ENCODE measurements around the gene DSTN. TPM values are rescaled to one million over a fixed set of nuclear protein-coding genes. Genes with fewer than 3 reads are reported as not detected.

The DSTN gene
- total and polyA plus RNA-seq, 9 of the 15 experiments (the other 6 are each of a cell fraction or from before 2014, with no cell fraction given) = 25.7 to 88.3 (median 61.0) TPM

DNA sequence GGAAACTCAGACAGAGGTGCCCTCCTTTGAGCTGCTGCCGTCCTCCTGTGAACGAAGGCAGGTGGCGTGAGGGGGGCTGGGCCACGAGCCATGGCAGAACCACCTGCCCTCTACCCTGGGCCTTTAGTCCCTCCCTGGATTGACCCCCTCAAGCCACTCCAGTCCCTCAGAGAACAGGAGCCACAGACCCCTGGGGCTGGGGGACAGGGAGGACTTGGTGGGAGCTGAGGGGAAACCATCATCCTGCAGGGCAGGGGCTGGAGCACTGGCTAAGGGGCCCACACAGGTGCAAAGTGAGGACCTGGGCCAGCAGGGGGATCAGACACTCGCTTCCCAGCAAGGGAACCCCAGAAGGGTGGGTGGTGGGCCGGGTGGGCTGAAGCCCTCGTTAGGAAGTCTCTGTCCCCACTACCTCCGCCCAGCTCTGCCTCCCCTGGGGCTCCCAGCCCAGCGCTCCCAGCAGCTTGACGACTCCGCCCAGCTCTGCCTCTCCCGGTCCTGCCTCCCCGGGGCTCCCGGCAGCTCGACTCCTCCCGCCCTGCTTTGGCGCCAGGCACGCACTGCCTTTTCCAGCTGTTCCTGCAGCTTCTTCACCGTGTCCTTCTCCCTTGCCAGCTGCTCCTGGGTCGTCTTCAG, 44.4 kb downstream of the DSTN start (continued):
- TF ChIP-seq, protein P1, sequence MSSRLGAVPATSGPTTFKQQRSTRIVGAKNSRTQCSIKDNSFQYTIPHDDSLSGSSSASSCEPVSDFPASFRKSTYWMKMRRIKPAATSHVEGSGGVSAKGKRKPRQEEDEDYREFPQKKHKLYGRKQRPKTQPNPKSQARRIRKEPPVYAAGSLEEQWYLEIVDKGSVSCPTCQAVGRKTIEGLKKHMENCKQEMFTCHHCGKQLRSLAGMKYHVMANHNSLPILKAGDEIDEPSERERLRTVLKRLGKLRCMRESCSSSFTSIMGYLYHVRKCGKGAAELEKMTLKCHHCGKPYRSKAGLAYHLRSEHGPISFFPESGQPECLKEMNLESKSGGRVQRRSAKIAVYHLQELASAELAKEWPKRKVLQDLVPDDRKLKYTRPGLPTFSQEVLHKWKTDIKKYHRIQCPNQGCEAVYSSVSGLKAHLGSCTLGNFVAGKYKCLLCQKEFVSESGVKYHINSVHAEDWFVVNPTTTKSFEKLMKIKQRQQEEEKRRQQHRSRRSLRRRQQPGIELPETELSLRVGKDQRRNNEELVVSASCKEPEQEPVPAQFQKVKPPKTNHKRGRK (tag; IDR thresholded peaks at IDR 0.05) = no peak
- TF ChIP-seq CHD4 (IDR thresholded peaks at IDR 0.05; ENCODE audit: insufficient read depth, insufficient replicate concordance, low read depth, low read length, poor library complexity, severe bottlenecking) = no peak
- no peak for TF ChIP-seq MTA2 (IDR thresholded peaks at IDR 0.05; ENCODE audit: low read depth)
- no peak for TF ChIP-seq MXI1 (IDR thresholded peaks at IDR 0.05; ENCODE audit: low read depth, low read length)

DNA sequence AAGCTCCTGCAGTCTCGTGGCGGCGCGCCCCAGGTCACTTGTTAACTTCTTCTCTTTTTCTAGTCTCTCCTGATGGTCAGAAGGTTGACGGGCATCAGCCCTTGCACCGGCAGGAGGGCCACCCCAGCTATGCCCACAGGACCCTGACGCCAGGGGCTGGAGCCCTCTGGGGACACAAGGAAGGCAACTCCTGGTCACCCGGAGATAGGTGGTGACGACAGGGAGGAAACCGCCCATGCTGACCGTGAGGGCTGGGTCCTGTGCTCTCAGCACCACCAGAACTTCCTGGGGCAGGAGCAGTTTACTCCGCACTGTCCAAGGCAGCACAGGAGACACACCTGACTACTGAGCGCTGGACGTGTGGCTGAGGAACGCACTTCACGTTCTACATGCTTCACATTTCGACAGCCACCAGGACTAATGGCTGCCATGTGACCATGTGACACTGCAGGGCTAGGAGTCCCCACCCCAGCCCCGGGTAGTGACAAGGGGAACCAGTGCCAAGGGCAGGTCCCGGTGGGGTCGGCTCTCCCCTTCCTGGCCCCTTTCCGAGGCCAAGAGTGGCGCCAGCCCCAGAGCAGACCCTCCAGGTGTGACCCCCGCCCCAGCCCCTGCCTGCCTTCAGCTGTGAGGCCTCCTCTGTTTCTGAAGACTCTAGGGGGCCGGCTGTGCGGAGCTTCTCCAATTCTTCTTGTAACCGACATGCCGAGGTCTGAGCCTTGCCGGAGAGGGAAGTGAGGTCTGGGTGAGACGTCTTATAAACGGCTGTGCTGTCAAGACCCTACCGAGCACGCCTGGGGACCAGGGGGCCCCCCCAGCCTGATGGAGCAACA, 45.2 kb downstream of the DSTN start:
- Histone ChIP-seq H4K20me1 (replicated peaks; ENCODE audit: control insufficient read depth, insufficient read depth, low read length) (no peaks in the 10 kb centered on the region; the same call in 1 of the 2 replicates), H3K4me1 (replicated peaks in 1 of 2; ENCODE audit: control insufficient read depth in 2 of 2, insufficient read depth in 2 of 2, low read length in 2 of 2) (peaks cover 0 to 24% of the 10 kb centered on the region in 2 experiments; a peak in 2 of 5 replicates), H3K27ac (ENCODE audit: extremely low read depth, low read depth, low read length) (no peak overlapping the region), H3K79me2 (ENCODE audit: control insufficient read depth, insufficient read depth, low read length) (no peaks in the 10 kb centered on the region), H2AFZ (ENCODE audit: low read depth, low read length) (no peak overlapping the region), H3K9me1 (ENCODE audit: control insufficient read depth, insufficient read depth, low read length) (no peaks in the 10 kb centered on the region), H3K4me3 (no peak overlapping the region), H3K36me3 (ENCODE audit: control insufficient read depth, insufficient read depth, low read length) (peaks cover 33% of the 10 kb centered on the region; the same call in 1 of the 3 replicates), H3K9me3 (replicated peaks; ENCODE audit: control insufficient read depth, insufficient read depth, low read depth, low read length) (no peaks in the 10 kb centered on the region), H3K9ac (ENCODE audit: insufficient read depth in 1 of 2, low read depth in 2 of 2, low read length in 2 of 2) (no peak overlapping the region), H3K4me2 (ENCODE audit: insufficient read depth, low read length) (no peak overlapping the region), H3K27me3 (ENCODE audit: control insufficient read depth in 2 of 2, insufficient read depth in 2 of 2, low read length in 2 of 2) (no peaks in the 10 kb centered on the region)
- no peak for DNase-seq (ENCODE audit: extremely low read depth in 1 of 4, low spot score in 3 of 4)
- intact Hi-C loops (cut with micrococcal nuclease) (no loop called here), in situ Hi-C loops (cut with MboI) (loop anchor here (5.0 kb wide), 1 partner anchor 73 kb away; no protein-coding TSS in a partner anchor)
- ATAC-seq = no peak
- ChIA-PET POLR2A (interaction anchor here (0.6 to 1.2 kb wide), 2 partner anchors 78 to 146 kb away, joined by 3 to 5 read pairs; no protein-coding TSS in a partner anchor), CTCF (ENCODE audit: low intra/inter-chr PET ratio) (no interaction called here)
- no TSS peak for BruUV-seq (replicated peaks)
- WGBS (ENCODE audit: insufficient coverage, low coverage, missing lambda C conversion rate) = 86% methylated on average over 14 of the region's 32 CpGs
- FAIRE-seq = no peak
- no peak for TF ChIP-seq KLF10 (CRISPR knock-in tag; IDR thresholded peaks at IDR 0.05)
- no peak for TF ChIP-seq CXXC5 (CRISPR knock-in tag; IDR thresholded peaks at IDR 0.05)
- no peak for TF ChIP-seq SETDB1 (IDR thresholded peaks at IDR 0.05; ENCODE audit: low read length)
- no peak for TF ChIP-seq PML (IDR thresholded peaks at IDR 0.05; ENCODE audit: low read length)
- no peak for TF ChIP-seq CHCHD3 (CRISPR knock-in tag; IDR thresholded peaks at IDR 0.05)
- TF ChIP-seq, protein P2, sequence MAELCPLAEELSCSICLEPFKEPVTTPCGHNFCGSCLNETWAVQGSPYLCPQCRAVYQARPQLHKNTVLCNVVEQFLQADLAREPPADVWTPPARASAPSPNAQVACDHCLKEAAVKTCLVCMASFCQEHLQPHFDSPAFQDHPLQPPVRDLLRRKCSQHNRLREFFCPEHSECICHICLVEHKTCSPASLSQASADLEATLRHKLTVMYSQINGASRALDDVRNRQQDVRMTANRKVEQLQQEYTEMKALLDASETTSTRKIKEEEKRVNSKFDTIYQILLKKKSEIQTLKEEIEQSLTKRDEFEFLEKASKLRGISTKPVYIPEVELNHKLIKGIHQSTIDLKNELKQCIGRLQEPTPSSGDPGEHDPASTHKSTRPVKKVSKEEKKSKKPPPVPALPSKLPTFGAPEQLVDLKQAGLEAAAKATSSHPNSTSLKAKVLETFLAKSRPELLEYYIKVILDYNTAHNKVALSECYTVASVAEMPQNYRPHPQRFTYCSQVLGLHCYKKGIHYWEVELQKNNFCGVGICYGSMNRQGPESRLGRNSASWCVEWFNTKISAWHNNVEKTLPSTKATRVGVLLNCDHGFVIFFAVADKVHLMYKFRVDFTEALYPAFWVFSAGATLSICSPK (IDR thresholded peaks at IDR 0.05; ENCODE audit: borderline replicate concordance) = no peak
- no peak for TF ChIP-seq KDM1A (IDR thresholded peaks at IDR 0.05)
- TF ChIP-seq, protein P3, sequence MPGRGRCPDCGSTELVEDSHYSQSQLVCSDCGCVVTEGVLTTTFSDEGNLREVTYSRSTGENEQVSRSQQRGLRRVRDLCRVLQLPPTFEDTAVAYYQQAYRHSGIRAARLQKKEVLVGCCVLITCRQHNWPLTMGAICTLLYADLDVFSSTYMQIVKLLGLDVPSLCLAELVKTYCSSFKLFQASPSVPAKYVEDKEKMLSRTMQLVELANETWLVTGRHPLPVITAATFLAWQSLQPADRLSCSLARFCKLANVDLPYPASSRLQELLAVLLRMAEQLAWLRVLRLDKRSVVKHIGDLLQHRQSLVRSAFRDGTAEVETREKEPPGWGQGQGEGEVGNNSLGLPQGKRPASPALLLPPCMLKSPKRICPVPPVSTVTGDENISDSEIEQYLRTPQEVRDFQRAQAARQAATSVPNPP (IDR thresholded peaks at IDR 0.05; ENCODE audit: borderline replicate concordance, insufficient read depth, insufficient read length) = no peak
